GM18909 (cell line): ENCODE data around the gene UNC13B.

Experiments
- ATAC-seq: cut with Tn5 transposase; IDR thresholded peaks from one replicate; pipeline ENCODE4 v1.9.1; 2021; ENCODE audit warnings: mild to moderate bottlenecking; ENCODE audit not compliant: unreplicated experiment, poor library complexity

The UNC13B gene

GRCh38 chr9:35313460-35313859, 151.7 kb downstream of the UNC13B start:
- ATAC-seq, result no peak

GRCh38 chr9:35313916-35314315, 152.1 kb downstream of the UNC13B start:
- no peak for ATAC-seq

DNA sequence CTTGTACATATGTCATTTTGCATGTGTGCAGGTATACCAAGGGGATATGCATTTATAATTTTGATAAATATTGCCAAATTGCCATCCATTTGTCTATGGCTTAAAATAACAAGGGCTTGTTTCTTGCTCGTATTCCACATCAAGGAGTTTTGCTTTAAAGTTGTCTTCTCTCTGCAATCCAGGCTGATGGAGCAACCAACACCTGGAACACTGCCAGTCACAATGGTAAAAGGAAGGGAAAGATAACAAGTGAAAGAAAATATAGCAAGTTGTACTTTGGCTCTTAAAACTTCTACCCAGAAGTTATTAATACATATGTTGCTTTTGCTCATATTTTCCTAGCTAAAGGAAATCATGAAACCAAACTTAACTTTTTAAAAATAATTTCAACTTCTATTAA, 156.9 kb downstream of the UNC13B start:
- no peak for ATAC-seq

DNA sequence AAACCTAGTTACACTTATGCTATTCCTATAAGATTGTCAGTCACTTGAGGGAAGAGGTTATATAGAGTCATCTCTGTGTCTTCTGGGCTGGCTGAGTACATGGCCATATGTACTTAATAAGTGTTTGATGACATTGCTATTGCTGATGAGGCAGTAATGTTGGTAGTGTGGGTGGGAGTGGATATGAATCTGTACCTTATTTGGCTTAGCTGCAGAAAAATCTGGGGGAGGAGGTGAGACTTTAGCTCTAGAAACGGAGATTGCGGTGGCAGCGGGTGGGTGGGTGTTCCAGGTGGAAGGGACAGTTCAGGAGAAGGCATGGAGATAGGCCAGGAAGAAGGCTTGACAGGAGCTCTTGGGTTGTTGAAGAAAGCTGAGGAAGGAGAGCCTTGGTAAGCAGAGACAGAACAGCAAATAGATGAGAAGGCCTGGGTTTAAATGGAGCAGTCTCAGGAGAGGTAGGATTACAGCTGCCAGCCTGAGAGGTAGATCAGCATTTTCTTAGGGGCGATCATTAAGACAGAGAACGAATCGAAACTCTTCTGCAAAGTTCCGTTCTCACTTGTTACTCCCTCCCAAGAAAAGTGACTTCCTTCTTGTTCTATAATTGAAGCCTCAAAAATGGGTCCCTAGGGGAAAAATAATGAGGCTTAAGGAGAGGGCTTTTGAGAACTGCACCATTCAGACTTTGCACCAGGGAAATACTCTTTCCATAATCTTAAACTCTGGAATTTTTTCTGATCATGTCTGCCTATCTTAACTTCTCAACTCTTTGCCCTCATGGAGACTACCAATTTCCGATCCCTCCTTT, 160.5 kb downstream of the UNC13B start:
- ATAC-seq, result no peak

DNA sequence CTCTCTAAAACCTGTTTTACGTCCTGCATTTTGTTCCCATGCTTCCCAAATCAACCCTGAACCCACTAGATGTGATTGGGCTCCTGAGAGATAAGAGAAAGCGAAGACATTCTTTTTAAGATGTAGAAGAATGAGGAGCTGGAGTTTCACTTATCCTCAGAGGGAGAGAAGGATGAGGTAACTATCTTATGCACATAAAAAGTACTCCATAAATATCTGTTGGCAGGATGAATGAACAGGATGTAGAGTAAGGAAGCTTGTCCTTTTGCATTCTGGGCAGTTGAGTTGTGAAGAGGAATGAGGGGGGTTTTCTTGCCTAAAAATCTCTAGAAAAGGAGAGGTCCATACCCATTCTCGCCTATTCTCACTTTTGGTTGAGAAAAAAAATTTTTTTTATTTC, 163.2 kb downstream of the UNC13B start:
- no peak for ATAC-seq

- no peak for ATAC-seq
Observed at GRCh38 chr9:35333551-35333950, 171.7 kb downstream of the UNC13B start.

DNA sequence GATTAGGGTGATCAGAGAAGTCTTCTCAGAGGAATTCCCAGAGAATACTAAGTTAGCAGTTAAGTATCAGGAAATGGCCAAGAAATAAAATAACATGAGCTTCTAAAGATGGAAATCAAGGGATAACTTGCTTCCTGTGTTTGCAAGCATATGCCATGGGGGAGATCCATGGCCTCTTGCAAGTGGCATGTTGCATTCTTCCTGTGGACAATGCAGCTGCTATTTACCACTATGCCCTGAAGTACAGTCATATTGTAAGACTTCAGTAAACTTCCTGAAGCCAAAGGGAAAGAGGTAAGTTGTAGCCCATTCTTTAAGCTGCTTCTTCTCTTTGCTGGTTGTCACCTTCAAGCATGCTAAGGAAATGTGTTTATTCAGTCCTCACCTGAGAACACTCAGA, 173.4 kb downstream of the UNC13B start:
- ATAC-seq, result no peak

- no peak for ATAC-seq
Observed at GRCh38 chr9:35338086-35338485, 176.3 kb downstream of the UNC13B start.

DNA sequence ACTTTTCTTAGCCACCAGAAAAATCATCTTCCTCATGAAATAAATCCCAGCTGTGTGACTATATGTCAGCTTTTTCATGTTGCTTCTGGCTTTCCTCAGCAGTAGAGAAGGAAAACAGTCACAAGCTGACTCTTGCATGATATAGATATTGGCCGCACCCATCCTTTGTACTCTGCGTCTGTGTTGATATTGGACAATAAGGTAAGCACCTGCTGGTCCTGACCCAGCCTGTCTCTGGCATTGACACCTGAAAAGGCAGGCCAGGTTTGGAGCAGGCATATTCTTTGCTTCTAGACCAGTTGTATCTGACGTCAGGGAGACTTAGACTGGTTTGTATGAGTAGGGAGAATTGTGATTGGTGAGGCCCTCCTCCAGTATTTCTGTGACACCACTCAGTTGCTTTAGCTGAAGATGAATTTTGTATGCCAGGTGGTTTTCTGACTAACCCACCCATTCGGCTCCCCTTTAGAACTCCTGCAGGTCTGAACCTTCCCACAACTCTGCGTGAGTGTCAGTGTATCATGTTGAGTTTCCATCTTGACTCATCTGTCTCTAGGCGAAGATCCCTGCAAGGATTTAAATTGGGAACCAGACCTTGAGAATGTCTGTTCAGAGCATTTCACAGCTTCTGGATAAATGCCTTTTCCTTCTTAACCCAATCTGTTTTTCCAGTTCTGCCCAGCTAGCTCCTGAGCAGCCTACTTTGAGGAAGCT, 176.9 kb downstream of the UNC13B start:
- no peak for ATAC-seq

DNA sequence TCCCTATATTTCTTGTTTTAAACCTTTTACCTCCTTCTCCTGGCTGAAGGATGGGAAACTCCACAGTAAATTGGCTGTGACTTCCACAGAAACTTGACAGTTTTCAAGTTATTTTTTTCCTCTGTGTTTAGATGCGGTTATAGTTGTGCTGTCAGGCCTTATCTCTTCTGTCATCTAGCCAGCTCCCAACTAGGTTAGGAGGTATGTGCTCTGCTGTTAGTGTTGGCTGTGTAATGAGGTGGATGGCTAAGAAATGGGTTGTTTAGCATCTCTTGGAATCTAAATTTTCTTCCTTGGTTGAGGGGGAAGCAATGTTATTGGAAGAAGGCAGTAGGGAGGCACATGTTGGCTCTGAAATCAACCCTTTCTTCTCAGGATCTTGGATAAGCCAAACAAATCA, 178.2 kb downstream of the UNC13B start:
- ATAC-seq, result no peak

DNA sequence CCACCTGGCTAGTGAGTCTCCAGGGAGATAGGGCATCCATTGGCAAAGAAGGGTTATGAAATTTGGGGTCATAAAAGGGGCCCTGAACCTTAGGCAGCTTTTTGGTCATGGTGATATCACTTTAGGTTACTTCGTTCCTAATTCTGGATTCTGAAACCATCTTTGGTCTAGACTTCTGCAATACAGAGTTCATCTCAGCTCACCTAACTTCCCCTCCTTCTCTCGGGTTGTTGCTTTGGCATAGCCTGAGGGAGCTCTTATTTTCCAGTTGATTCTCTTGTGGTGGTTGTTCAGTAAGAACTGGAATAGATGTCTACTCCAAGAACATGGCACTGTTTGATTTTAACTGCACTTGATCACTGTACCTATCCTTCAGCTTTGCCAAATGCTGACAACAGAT, 179.2 kb downstream of the UNC13B start:
- no peak for ATAC-seq

DNA sequence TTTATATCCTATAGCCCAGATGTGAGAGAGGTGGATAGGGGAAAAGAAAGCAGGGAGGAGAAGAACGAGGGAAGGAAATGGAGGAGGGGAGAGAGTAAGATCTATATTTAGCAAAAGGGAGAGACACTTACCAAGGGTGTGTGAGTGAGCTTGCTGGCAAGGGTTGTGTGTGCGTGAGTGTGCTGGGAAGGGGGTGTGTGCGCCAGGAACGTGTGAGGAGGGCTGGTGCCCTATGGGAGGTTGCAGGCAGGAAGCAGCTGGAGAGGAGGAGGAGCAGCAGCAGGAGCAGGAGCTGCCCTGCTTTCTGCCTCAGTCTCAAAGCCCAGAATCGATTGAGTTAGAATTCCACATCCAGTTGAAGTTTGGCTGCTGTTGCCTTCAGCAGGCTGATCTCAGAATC, 179.8 kb downstream of the UNC13B start:
- ATAC-seq, result no peak

DNA sequence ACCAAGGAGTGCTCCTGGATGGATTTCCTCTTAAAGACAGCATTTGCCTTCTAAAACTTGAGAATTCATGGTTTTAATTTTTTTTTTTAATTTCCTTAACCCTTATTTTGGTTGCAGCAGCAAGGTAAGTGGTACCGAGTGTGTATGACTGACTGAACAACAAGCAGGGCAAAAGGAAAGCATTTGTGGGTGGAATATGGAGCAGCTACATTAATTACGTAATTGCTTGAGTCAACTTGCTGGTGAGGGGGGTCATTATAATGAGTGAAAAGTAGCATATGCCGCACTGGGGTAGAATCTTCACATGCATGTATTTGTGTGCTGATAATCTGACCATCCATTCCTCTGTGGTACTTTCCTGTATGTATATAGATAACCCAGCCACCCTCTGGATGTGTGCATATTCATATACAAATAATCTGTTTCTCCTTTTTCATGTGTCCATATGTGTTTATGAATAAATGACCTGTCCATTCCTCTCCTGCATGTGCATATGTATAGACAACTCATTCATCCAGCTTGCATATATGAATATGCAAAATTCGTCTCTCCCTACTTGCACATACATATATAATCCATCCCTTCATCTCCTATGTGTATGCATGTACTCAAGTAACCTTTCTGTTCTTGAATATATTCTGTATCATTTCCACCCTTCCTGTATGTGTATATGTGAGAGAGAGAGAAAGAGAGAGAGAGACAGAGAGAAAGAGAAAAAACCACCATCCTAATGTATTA, 180.6 kb downstream of the UNC13B start:
- no peak for ATAC-seq

GRCh38 chr9:35348109-35348508, 186.3 kb downstream of the UNC13B start:
- no peak for ATAC-seq

- no peak for ATAC-seq
Observed at GRCh38 chr9:35349287-35349990, 187.6 kb downstream of the UNC13B start.

DNA sequence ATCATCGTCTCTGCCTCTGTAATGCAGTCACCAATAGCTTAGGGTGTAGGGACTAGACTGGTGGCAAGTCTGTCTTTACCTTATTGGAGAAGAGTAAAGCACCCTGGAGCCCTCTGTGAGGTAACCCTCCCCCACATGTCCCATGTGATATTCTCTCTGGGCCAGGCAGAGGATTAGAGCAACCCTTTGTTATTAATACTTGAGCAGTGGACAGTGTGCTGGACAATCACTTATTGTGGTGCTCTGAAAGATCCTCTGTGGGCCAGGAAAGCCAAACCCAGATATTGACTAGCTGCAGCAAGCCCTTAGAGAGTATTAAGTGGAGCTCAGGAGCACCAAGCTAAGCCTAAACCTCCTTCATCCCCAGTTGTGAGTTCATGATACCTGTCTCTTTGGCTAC, 188.4 kb downstream of the UNC13B start:
- no peak for ATAC-seq

DNA sequence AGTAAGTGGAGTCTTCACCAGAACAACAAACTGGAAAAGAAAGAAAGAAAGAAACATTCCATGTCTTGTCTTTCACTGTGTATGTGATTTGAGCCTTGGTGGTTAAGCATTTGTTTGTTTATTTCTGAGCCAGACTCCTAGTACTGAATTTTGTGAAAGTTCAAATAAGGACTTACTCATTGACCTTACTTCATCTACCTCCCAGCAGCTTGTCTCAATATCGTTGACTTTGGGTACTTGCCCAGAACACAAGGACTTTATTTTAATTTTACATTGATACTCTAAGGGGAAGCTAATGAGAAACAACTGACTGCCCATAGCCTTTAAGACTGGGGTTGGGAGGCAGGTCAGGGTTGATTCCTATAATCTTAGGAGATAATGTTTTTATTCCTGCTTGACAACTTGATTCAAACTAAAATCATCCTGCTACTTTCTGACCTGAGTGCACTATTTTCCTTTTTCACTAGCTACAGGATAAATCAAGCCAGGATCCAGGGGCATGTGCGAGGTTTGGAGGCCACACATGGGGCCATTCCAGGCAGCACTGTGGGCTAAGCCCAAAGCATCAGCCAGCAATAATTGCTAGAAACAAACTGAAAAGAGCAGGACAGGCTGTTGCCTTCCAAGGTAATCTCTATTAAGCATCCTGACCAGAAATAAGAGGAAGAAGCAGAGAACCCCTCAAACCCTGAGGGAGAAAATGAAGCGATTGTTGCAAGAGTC, 189.2 kb downstream of the UNC13B start:
- ATAC-seq, result no peak

DNA sequence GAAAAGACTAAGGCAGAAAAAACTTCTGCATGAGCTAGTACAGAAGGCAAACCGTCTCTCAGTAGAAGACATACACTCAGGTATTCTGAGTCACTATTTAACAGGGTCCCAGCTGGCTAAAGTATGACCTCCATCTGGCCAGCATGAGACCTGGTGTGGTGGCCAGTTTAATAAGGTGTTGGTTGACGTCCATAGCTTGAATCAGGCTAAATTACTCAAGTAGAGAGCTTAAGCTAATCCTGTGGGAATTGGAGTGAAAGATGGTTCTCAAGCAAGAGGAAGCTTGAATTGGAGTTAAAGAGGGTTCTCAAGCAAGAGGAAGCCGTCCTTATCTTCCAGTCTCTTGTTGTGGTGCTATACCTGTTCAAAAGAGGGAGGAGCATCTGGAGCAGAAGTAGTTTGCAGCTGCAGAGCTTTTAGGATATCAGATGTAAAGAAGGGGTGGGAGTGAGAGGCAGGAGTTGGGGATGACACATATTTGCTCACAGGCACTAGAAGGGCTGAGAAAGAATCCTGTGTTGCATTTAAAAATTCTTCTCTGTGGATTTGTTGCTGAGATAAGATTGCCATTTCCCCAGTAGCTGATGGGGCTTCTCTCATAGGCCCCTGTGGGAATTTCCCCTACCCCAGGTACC, 192.0 kb downstream of the UNC13B start:
- ATAC-seq, result no peak

DNA sequence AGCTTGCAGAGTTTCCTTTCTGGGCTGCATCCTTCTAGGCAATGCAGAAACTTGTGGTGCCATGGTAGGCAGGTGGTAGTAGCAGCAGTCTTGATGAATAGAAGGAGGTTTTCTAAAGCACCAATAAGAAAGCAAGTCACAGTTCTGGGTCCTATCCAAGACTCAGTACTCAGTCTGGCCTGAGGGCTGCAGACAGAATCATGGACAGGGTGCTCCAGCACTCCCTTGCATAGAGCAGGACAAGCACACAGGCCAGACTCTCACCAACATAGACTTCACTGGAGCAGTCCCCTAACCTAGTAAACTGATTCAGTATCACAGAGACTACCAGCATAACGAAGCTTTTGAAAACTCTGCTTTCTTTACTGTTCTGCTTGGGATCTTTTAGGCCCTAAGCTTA, 194.1 kb downstream of the UNC13B start:
- ATAC-seq, result no peak

DNA sequence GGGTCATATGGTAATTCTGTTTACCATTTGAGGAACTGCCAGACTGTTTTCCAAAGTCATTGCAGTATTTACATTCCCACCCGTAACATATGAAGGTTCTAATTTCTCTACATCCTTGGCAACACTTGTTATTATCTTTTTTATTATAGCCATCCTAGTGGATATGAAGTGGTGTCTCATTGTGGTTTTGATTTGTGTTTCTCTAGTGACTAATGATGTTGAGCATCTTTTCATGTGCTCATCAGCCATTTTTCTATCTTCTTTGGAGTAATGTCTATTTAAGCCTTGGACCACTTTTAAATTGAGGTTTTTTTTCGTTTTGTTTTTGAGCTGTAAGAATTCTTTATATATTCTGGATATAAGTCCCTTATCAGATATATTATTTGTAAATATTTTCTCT, 195.3 kb downstream of the UNC13B start:
- no peak for ATAC-seq
